ENCODE results near the gene SNN.

Gene SNN

GRCh38 chr16:11667824-11668622 is at the start of gene SNN:
TSS of gene SNN (plus strand) at chr16:11668455. CDS start at chr16:11676060, 7,605 bp downstream.
- peak; percentile 92 for DNase-seq

GRCh38 chr16:11619327-11619851 is 48.9 kb upstream of the SNN start:
- peak; percentile 47 for DNase-seq

DNA sequence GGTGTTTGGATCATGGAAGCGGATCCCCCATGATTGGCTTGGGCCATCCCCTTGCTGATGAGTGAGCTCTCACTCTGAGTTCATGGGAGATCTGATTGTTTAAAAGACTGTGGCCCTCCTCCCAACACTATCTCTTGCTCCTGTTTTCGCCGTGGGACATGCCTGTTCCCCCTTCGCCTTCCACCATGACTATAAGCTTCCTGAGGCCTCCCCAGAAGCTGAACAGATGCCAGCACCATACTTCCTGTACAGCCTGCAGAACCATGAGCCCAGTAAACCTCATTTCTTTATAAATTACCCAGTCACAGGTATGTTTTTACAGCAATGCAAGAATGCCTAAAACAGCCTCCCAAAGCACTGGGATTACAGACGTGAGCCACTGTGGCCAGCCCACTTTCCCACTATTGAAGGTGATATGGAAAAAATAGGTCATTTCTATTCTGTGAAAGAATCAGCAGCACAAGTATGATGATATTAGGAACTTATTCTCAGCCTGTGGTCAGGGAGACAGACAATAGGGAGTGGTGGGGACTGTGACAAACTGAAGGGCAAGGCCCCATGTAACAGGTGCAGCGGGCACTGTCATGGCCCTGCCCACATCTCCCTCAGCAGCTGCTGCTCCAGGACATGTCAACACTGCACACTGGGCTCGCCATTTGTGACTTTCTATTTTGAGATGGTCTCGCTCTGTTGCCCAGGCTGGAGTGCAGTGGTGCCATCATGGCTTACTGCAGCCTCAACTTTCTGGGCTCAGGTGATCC is 47.8 kb upstream of the SNN start:
- DNase-seq, result no peak

- no peak for DNase-seq
These were observed 46.7 kb upstream of the SNN start for GRCh38 chr16:11621539-11621919.

DNA sequence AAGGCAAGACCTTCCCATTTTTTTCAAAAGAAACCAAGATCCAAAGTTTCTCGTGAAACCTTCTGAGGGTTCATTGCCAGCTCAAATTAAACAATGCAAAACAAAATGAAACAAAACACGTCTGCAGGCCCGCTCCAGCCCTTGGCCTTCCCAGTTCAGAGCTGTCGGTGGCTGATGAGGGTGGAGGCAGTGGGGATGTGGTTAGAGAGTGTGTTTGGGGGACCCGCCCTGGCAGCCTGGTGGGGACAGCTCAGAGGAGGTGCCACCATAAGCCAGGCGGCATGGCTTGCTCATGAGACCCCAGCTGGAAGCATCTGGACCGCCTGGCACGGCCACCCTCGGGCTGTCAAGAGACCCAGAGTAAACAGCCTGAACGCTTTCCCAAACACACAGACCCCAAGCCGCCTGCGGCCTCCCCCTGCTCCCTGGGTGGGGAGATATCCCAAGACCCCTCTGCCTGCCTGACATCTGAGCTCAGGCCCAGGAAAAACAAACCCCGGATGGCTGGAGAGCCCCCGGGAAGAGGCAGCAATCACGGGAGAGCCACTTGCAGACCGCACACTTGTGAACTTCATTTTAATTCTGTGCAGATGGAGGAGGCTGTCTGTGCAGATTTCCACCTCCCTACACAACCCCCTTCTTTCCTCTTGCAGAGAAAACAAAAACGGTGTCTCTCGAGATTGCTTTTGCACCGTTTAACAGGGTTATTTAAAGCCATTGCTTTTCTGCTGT is 46.2 kb upstream of the SNN start:
- DNase-seq, result peak; percentile 51

DNA sequence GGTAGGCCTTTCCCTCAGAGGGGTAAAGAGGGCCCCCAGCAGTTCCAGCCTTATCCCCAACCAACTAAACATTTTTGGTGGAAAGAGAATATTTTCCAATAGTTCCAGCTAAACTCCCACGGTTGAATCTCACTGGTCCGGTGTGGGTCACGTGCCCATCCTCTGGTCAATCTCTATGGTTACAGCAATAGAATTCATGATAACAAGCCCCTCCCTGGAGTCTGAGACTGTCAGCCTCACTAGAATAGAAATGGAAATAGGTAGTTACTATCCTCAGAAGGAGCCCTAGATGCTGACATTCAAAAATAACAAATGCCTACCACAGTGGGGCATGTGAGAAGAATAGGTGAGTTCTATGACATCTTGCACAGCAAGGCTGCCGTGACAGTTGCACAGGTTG is 44.0 kb upstream of the SNN start:
- no peak for DNase-seq

GRCh38 chr16:11624636-11625607 is 43.3 kb upstream of the SNN start:
- DNase-seq, result no peak

DNA sequence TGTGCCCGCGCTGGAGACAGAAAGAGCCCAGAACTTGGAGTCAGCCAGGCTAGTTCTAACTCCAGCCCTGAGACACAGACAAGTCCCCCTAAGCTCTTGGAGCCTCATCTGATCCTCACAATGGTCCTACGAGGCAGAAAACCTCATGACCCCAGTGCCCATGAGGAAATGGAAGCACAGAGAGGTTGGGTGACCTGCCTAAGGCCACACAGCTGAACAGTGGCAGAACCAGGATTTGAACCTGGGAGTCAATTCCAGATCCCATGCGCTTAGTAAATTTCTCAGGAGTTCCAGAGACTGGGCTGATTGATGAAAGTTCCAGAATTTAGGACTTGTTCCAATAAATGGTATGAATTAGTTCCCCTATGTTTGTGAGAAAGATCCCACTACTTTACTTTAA is 42.5 kb upstream of the SNN start:
- no peak for DNase-seq

- DNase-seq, result no peak
These were observed 41.5 kb upstream of the SNN start for GRCh38 chr16:11626657-11627291.

DNA sequence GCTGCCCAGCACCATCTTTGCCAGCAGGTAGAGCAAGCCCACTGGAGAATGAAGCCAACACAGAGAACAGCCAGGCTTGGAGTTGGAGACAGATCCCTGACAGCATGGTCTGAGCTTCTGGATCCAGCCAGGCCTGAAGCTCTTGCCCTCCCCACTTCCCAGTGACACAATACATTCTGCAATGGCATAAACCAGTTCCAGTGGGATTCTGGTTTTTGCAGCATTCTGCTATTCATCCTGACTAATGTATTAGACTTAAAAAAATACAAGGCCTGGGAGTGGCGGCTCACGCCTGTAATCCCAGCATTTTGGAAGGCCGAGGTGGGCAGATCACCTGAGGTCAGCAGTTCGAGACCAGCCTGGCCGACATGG is 41.0 kb upstream of the SNN start:
- no peak for DNase-seq

DNA sequence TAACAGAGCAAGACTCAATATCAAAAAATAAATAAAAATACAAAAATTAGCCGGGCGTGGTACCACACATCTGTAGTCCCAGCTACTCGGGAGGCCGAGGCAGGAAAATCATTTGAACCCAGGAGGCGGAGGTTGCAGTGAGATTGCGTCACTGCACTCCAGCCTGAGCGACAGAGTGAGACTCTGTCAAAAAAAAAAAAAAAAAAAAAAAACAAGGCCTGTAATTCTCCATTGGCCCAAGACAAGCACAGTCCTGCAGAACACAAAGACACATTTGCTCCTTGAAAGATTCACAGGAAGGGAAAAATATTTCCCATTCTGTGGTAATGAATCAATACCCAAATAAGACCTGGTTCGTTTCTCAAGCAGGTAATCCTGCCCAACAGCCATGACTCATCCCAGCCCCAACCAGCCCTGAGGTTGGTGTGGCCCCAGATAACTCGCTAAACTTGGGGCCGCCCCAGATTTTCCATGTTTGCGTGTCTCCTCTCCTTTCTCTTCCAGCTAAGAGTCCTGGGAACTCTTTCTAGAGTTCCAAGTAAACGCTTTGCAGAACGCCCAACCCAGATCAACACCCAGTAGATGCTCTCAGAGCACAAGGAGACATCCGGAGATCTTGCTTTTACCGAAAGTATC is 40.3 kb upstream of the SNN start:
- DNase-seq, result no peak

- DNase-seq, result no peak
These were observed 38.9 kb upstream of the SNN start for GRCh38 chr16:11629071-11630030.

GRCh38 chr16:11630046-11630767 is 38.0 kb upstream of the SNN start:
- no peak for DNase-seq

GRCh38 chr16:11630768-11631056 is 37.5 kb upstream of the SNN start:
- no peak for DNase-seq

DNA sequence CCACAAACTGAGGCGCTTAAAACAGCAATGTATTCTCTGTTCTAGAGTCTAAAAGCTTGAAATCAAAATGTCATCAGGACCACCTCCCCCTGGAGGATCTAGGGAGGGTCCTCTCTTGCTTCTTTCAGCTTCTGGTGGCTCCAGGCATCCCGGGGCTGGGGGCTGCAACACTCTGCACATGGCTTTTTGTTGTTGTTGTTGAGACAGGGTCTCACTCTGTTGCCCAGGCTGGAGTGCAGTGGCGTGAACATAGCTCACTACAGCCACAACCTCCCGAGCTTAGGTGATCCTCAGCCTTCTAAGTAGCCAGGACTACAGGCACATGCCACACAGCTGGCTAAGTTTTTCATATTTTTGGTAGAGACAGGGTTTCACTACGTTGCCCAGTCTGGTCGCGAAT is 37.0 kb upstream of the SNN start:
- DNase-seq, result no peak

DNA sequence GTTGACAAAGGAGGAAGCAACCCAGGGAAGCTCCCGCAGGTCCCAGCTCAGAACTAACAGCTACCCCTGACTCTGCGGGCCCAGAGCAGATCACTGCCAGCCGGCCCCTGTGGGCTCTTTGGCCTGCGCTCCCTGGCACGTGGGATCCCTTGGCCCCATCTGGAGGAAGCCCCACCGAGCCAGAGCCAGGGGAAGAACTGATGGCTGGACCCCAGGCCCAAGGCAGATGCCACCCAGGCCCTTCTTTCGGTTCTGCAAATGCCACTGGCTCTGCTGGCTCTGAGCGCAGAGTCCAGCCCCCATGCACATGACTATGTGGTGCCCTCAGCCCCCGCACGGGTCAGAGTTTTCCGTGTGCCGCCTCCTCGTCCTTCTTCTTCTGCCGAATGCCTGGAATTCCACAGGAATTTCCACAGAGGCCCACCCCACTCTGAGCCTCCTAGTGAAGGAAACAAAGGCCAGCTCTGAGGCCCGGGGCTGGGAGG is 35.8 kb upstream of the SNN start:
- DNase-seq, result no peak

GRCh38 chr16:11633113-11633512 is 35.1 kb upstream of the SNN start:
- no peak for DNase-seq

GRCh38 chr16:11634312-11634711 is 33.9 kb upstream of the SNN start:
- no peak for DNase-seq

DNA sequence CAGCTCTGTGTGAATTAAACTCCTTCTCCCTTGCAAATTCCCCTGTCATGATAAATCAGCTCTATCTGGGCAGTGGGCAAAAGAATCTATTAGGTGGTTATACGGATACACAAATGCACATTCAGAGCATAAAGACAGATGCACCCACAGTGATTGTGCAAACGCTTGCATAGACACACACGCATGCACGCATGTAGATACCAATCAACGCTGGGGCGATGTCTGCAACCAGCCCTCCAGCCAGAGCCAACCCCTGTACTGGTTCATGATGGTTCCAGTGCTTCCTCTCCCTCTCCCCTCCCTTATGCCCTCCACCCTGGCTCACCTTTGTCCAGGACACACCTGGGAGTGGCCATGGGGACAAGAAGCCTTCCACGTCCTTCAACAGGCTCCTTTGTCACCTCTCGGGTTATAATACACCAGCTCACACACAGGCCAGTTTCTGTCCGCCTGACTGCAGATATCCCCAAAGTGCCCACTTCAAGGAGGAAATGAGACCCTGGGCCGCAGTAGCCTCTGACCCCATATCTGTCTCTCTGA is 33.1 kb upstream of the SNN start:
- no peak for DNase-seq

All from activated CD4-positive, alpha-beta T cell treated with anti-CD3 and anti-CD28 coated beads, Interleukin-2, Interleukin-6, amounts not matched to agents 100 ng/mL and 50 ng/mL, durations not matched to agents 16 hours and 8 hours (primary cell).